K562 treated with DMSO at 1 percent for 48 hours (cell line): ENCODE data around the gene S100A3. TPM values are rescaled to one million over a fixed set of nuclear protein-coding genes. Genes with fewer than 3 reads are reported as not detected.

Experiments
- total RNA-seq: library from RNA; unstranded; fragments of 300-600 nt; gene quantifications from 2 replicates; pipeline ENCODE4 v1.2.3, GENCODE V29; 2022; ENCODE audit warnings: low replicate concordance; ENCODE audit errors: extremely low read depth

Gene S100A3, protein sequence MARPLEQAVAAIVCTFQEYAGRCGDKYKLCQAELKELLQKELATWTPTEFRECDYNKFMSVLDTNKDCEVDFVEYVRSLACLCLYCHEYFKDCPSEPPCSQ
- total RNA-seq, result not detected in 2 replicates

DNA sequence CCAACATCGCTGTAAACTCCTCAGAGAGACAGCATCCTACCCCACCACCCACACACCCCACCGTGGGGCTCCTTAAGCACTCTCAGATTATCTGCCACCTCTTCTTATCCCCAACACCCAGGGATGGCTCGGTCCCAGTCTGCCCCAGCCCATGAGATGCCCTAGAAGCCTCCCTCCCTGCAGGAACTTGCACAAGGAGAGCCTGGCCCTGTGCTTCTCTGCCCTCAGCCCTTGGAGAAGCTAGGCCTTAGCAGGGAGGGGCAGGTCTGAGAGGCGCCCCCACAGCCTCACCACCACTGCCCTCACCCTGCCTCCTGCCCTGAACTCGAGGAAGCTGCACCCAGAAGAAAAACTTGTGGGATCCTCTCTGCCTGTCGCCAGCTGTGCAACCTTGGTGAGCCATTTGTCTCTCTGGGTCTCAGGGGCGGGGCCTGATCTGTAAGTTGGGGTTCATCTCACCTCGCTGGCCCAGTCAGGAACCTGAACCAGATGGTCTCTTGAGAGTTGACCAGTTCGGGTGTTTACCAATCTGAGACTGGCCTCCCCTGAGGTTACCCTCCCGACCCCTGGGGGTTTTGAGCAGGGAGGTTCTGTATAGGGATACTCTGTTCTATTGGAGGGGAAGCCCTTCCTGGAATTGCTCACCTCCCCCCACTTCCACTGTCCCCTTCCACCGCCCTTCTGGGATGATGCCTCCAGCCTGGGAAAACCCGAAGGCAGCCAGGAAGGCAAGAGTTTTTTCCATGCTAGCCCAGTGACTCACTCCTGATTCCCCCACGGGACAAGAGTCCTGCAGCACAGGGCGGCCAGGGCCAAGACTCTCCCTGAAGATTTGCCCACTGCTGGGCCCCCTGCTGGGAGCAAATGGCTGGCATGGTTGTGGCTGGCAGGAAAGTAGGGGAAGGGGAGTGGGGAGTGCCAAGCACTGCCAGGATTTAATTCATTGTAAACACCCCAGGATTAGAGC is at the start of gene S100A3:
S100A3 (minus strand) TSS at position 537 of the 967 bp plus-strand sequence. CDS start 773 bp downstream, outside the sequence.

DNA sequence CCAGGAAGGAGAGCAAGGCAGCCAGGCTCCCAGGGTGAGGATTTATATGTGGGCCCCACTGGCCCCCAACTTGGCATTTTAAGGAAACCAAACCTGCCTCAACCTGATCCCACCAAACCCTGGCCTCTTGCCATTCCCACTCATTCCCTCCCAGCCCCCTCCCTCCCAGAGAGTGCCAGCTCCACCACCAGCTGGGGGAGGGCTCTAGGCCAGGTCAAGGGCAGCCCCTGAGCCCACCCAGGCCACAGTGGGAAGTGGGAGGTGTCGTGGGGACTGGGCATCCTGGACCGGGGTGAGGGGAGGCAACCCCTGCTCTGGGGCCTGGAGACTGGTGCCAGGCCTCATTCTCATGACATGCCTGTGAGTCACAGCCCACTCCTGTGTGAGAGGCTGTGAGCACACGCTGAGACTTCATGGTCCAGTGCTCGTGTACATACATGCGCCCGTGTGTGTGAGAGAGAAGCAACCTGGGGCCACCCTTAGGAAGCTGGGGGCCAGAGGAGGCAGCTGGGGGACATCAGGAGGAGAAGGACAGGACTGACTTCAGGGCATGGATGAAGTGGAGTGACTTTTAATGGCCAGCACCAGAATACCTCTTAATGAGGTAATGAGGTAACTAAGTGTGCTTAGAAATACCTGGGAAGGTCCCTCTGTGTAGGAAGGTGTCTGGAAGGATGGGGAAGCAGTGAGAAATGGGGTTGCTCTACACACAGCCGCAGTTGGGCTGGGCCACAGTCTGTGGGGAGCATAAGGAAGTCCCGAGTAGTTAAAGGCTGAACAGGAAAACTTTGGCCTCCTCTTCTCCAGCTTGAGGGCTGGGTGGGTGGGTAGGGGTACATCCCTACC is 16.7 kb upstream of the S100A3 start, which contains the start of gene S100A2:
S100A2 (minus strand) TSS at position 316 of the 846 bp plus-strand sequence. CDS start 1,967 bp downstream, outside the sequence.

DNA sequence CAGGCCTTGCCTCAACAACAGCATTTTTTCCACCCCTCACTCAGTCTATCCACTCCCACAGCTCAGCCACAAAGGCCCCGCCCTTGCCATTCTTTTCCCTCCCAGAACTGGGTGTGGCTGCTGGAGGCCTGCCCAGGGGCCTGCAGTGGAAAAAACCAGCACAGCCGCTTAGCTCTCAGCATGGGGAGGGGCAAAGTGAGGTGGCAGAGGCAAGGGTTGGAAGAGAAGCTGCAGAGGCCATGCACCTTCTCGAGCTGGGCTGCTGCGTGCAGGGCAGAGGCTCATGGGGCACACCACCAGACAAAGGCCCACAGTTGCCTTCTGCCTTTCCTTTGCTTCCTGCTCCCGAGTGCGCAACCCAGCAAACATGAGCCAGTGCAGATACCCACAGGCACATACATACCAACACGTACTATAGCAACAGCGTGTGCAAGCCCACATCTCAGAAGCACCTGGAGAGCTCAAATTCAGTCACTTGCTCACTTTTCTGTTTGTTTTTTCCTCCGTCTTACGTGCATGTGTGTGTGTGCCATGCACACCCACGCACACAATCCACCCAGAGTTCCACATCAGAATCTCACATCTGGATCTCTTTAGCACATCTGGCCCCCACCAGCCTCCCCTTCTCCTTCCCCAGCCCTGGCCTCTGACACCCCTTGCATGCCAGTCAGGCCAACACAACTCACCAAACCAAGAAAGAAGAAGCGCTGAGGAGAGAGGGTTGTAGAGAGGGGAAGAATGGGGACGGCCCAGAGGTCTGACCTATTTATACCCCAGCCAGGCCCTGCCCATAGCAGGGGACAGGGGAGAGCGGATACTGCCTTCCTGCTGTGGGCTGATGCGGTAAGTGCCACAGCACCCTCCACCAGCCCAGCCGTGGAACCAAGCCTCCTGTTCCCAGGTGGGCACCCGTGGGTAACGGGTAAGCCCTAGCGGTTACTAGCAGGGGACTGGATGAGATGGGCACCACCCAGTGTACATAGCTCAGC is 3.7 kb downstream of the S100A3 start, which contains the start of gene S100A4:
S100A4 (minus strand) TSS at position 740 of the 989 bp plus-strand sequence. CDS start 1,012 bp downstream, outside the sequence.

DNA sequence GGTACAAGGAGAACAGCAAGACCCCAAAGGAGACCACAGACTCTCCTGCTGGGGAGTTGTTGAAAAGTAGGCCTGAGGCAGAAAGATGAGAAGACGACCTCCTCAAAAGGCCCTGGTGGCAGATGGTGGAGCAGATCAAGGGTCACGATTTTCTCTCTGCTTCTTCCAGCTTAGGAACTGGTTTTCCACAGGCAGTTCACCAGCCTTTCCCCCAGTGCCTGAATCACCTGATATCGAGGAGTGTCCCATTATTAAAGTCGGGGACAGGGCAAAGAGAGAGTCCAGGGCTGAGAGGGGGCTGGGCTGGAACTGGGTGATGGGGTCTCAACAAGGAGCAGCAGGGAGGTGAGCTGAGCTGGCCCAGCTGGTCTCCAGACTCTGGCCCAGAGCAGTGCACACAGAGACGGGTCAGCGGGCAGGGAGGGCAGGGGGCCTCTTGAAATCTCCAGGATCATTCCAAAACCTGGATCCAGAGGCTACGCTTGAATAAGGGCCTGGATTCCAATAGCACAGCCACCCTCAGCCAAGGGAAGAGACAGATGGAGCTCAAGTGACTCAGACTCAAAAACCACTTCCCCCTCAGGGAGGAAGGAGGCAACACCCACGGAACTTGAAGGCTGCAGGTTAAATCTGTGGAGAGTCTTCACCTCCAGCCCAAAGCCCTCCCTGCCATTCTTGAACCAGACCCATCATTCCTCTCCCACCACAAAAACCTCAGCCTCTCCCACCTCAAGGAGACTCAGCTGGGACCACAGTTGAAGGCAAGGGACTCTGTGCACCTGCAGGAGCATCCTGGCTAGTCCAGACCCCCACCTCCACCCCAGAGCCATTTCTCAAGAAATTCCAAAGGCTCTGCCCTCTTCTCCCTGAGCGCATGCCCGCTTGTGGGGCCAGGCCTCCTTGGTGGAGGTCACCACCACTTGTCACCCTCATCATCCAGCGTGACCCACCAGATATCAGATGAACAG is 8.4 kb downstream of the S100A3 start, which contains the start of gene S100A5:
S100A5 (minus strand) TSS at position 541 of the 968 bp plus-strand sequence. CDS start 743 bp downstream, outside the sequence.

DNA sequence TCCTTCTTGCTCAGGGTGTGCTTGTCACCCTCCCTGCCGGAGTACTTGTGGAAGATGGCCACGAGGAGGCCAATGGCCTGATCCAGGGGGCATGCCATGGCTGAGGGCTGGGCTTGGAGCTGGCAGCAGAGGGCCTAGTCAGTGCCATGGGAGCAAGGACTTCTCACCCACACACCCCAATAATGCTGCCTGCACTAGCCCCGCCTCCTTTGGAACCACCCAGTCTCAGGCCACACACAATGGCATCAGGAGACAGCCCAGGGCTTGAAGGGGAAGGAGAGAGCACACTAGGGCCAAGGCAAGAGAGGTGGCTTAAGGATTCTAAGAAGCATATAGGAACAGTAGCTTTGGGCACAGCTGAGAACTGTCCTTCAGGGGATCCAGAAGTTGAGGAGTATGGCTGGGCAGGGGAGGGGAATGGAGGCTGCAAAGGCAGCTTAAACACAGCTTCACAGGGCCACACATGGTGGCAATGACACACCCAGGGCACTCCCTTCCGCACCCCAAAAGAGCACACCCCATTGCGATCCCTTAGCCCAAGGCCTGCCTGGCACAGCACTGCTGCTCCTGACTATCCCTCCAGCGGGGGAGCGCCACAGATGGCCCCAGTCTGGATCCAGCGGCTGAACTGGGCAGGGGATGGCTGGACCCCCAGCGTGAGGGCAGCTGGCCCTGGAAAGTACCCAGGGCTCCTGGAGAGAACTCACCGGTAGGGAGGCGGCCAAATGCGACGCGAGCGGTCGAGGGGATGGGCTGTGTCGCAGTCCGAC is 13.6 kb downstream of the S100A3 start, which contains the start of gene S100A6:
S100A6 (minus strand) TSS at position 750 of the 770 bp plus-strand sequence; CDS start at position 98, 652 bp downstream.

Other genes starting within 250 kb of the S100A3 start
- not detected in 2 replicates for gene PGLYRP3, start 236.3 kb downstream of the S100A3 start, total RNA-seq
- gene PGLYRP4, start 200.4 kb downstream of the S100A3 start, total RNA-seq, result not detected in 2 replicates
- gene S100A9, start 191.4 kb downstream of the S100A3 start, total RNA-seq, result not detected in 2 replicates
- gene S100A12, start 173.6 kb downstream of the S100A3 start, total RNA-seq, result not detected in 2 replicates
- gene S100A8, start 158.2 kb downstream of the S100A3 start, total RNA-seq, result not detected in 2 replicates
- not detected in 2 replicates for gene S100A7A, start 132.7 kb downstream of the S100A3 start, total RNA-seq
- gene S100A7, start 88.6 kb downstream of the S100A3 start, total RNA-seq, result not detected in 2 replicates
- gene S100A6, start 13.3 kb downstream of the S100A3 start, total RNA-seq, result not detected in 2 replicates
- not detected in 2 replicates for gene S100A5, start 8.3 kb downstream of the S100A3 start, total RNA-seq
- not detected in 2 replicates for gene S100A4, start 3.5 kb downstream of the S100A3 start, total RNA-seq
- not detected in 2 replicates for gene S100A2, start 16.6 kb upstream of the S100A3 start, total RNA-seq
- gene S100A16, start 63.9 kb upstream of the S100A3 start, total RNA-seq, result not detected in 2 replicates
- not detected in 2 replicates for gene S100A14, start 67.1 kb upstream of the S100A3 start, total RNA-seq
- gene S100A13, start 78.2 kb upstream of the S100A3 start, total RNA-seq, result not detected in 2 replicates
- gene S100A1, start 79.2 kb upstream of the S100A3 start, total RNA-seq, result not detected in 2 replicates
- not detected in 2 replicates for gene CHTOP, start 84.8 kb upstream of the S100A3 start, total RNA-seq
- gene SNAPIN, start 109.4 kb upstream of the S100A3 start, total RNA-seq, result not detected in 2 replicates
- gene ILF2, start 121.7 kb upstream of the S100A3 start, total RNA-seq, result not detected in 2 replicates
- not detected in 2 replicates for gene NPR1, start 129.4 kb upstream of the S100A3 start, total RNA-seq
- gene INTS3, start 178.8 kb upstream of the S100A3 start, total RNA-seq, result not detected in 2 replicates
- gene SLC27A3, start 226.1 kb upstream of the S100A3 start, total RNA-seq, result not detected in 2 replicates